ENCODE data around the gene TBC1D2B. TPM values are rescaled to one million over a fixed set of nuclear protein-coding genes. Genes with fewer than 3 reads are reported as not detected.
A peak's percentile ranks its signal among the peaks of the same experiment; 100 is the strongest.

TBC1D2B gene
- total RNA-seq, 4 donors from 2014 or later = 32.4 to 41.7 (median 35.3) TPM

DNA sequence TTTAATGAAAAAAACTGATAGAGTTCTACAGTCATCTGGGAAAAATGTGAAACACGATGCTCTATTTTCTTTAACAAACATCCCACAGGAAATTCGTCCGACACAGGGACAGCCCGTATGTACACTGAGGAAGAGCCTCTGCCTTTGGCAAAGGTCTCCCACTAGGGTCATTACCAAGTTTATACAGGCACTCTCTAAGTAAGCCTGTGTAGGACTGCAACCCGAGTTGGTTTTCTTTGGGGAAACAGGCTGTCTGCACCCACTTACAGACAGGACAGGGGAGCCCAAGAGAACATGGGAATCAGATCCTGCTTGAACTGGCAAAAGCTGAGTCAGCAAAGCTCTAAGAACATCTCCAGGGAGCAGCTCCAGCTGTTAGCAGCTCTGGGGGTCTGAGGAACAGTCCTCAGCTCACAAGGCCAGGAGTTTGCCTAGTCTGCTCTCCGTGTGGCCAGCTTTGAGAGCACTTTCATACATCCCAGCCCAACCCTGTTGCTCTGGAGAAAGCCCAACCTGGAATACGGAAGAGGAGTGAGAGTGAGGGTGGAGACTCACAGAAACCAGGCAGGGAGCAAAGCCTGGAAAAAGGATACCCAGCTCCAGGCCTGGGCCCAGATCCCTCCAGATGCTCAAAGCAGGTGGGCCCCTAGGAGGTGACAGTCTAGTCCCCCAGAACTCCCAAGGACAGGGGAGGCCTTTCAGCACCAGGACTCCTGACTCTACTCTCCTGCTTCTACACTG lies 1.9 kb downstream of the TBC1D2B start:
- intact Hi-C loops (cut with DNase I; ENCODE audit: low total_unique reads) = no loop called here

DNA sequence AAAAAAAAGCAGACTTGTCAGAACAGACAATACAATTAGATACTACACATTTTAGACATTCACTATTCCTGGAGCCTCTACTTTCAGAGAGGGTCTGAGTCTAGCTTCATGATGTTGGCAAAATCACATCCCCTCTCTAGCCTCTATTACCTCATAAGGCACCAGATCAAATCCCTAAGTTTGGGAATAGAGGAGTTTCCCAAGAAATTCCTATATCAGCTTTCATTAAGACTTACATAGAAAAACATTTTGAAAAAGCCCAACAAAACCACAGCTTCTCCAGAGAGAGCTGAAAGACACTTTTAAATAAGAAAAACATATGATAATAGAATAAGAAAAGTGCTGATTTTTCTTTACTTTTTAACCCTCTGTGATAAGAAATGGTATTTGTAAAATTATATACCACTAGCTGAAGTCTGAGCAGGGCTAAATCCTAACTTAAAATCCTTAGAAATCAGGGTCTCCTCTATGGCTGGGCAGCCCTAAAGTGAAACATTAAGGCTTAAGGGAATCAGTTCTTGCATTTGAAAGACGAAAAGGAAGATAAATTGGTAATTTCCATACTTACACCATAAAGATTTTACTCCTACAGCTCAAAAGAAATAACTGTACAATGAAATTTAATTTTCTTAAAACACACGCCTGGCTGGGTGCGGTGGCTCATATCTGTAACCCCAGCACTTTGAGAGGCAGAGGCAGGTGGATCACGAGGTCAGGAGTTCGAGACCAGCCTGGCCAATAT lies 4.3 kb downstream of the TBC1D2B start:
- TF ChIP-seq POLR2A (IDR thresholded peaks at IDR 0.05) = no peak
- TF ChIP-seq, protein P1, sequence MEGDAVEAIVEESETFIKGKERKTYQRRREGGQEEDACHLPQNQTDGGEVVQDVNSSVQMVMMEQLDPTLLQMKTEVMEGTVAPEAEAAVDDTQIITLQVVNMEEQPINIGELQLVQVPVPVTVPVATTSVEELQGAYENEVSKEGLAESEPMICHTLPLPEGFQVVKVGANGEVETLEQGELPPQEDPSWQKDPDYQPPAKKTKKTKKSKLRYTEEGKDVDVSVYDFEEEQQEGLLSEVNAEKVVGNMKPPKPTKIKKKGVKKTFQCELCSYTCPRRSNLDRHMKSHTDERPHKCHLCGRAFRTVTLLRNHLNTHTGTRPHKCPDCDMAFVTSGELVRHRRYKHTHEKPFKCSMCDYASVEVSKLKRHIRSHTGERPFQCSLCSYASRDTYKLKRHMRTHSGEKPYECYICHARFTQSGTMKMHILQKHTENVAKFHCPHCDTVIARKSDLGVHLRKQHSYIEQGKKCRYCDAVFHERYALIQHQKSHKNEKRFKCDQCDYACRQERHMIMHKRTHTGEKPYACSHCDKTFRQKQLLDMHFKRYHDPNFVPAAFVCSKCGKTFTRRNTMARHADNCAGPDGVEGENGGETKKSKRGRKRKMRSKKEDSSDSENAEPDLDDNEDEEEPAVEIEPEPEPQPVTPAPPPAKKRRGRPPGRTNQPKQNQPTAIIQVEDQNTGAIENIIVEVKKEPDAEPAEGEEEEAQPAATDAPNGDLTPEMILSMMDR (IDR thresholded peaks at IDR 0.05) = no peak
- DNase-seq (ENCODE audit: low spot score in 2 of 2) = no peak
- no peak overlapping the region for H3K4me3 ChIP-seq (ENCODE audit: low read depth, poor library complexity, severe bottlenecking)
- intact Hi-C loops (cut with DNase I; ENCODE audit: low total_unique reads) = no loop called here
- 79 to 85% methylated on average over 5 of the region's 5 CpGs for WGBS, 2 donors

More for the DNA sequence above, 1.9 kb downstream of the TBC1D2B start:
- 15 to 19% methylated on average over 7 of the region's 7 CpGs for WGBS, 2 donors
- TF ChIP-seq, protein P1 (IDR thresholded peaks at IDR 0.05) = no peak
- TF ChIP-seq POLR2A (IDR thresholded peaks at IDR 0.05) = no peak
- H3K4me3 ChIP-seq (ENCODE audit: low read depth, poor library complexity, severe bottlenecking) = no peak overlapping the region
- DNase-seq (ENCODE audit: low spot score in 2 of 2) = peak in 1 of 2 donors; percentile 63

DNA sequence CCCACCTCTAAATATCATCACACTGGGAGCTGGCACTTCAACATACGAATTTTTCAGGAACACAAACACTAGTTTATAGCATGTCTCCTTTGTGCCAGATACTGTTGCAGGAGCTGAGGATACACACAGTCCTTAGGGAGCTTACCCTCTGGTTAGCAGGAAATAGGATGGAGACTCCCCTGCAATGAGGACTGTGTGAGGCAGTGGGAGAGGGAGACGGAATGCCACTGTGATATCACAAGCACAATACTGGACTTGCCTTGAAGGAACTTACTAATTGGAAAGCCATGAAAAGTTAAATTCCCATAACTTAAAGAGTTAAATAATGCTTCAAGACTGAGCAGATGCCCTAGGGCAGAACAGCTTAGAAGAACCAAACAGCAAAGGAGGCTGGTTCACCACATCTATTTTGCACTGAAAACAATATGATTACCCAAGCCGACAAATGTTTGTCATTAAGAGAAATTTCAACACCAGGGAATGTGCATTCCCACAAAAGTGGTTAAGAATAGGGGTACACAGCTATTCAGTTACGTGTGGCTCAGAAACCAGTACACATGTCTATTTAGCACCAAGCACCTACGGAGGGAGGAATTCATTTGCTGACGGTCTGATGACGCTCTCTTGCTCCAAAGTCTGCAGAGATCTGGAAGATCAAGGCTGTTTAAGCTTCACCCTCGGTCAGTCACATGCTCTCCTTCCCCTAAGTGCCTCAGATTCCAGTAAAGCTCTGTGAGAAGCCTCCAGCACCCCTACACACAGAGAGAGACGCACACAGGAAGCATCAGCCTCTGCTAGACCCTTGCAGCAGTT lies 5.2 kb downstream of the TBC1D2B start:
- DNase-seq (ENCODE audit: low spot score in 2 of 2) = peak in 1 of 2 donors; percentile 59
- intact Hi-C loops (cut with DNase I; ENCODE audit: low total_unique reads) = no loop called here
- H3K4me3 ChIP-seq (ENCODE audit: low read depth, poor library complexity, severe bottlenecking) = no peak overlapping the region
- whole genome bisulfite sequencing, 2 donors = 27 to 39% methylated on average over 9 of the region's 9 CpGs
- TF ChIP-seq, protein P1 (IDR thresholded peaks at IDR 0.05) = no peak
- TF ChIP-seq POLR2A (IDR thresholded peaks at IDR 0.05) = no peak

GRCh38 chr15:78071383-78071782 lies 6.1 kb downstream of the TBC1D2B start:
- intact Hi-C loops (cut with DNase I; ENCODE audit: low total_unique reads) = no loop called here
- WGBS, 2 donors = 54 to 84% methylated on average over 2 of the region's 2 CpGs
- TF ChIP-seq, protein P1 (IDR thresholded peaks at IDR 0.05) = no peak
- TF ChIP-seq POLR2A (IDR thresholded peaks at IDR 0.05) = no peak
- DNase-seq (ENCODE audit: low spot score in 2 of 2) = no peak
- no peak overlapping the region for H3K4me3 ChIP-seq (ENCODE audit: low read depth, poor library complexity, severe bottlenecking)

DNA sequence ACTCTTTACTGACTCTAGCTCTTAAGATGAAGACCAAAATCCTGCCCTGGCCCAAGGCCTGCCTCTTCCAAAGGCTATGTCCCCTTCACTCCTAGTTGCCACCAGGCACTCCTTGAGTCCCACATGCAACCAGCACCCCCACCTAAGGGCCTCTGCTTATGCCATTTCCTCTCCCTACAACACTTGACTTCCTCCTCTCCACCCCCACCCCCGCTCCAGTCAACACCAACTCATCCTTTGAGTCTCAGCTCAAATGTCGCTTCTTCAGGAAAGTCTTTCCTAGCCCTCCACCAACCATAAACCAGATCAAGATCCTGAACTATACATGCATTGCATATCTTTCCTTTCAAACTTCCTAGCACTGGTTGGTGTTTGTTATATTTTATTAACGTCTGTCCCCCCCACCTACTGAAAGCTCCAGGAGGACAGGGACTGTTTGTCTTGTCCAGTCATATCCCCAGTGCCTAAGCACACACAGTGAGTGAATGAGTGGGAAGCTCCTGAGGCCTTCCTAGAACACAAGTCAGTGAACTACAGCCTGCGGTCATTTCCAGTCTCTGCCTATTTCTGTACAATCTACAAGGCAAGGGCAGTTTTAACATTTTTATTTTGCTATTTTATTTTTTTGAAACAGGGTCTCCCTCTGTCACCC lies 7.3 kb downstream of the TBC1D2B start:
- intact Hi-C loops (cut with DNase I; ENCODE audit: low total_unique reads) = no loop called here
- WGBS, 2 donors = 71 to 72% methylated on average over 4 of the region's 4 CpGs
- TF ChIP-seq POLR2A (IDR thresholded peaks at IDR 0.05) = no peak
- TF ChIP-seq, protein P1 (IDR thresholded peaks at IDR 0.05) = no peak
- no peak for DNase-seq (ENCODE audit: low spot score in 2 of 2)
- H3K4me3 ChIP-seq (ENCODE audit: low read depth, poor library complexity, severe bottlenecking) = no peak overlapping the region

Measured in lower leg skin (tissue), 4 donors.